HG03354 (cell line): ENCODE measurements around the gene BCAP31.
"Not testable (repeated sequence)": the region's sequence is repeated elsewhere in the genome, so short reads cannot be mapped to it uniquely, and the experiment has no call there.

Source experiments
- ATAC-seq: cut with Tn5 transposase; IDR thresholded peaks from one replicate; pipeline ENCODE4 v1.9.1; 2021; ENCODE audit warnings: mild to moderate bottlenecking; ENCODE audit not compliant: unreplicated experiment, poor library complexity, severe bottlenecking

BCAP31 gene

GRCh38 chrX:153686711-153687110 lies 37.5 kb downstream of the BCAP31 start:
- no peak for ATAC-seq

DNA sequence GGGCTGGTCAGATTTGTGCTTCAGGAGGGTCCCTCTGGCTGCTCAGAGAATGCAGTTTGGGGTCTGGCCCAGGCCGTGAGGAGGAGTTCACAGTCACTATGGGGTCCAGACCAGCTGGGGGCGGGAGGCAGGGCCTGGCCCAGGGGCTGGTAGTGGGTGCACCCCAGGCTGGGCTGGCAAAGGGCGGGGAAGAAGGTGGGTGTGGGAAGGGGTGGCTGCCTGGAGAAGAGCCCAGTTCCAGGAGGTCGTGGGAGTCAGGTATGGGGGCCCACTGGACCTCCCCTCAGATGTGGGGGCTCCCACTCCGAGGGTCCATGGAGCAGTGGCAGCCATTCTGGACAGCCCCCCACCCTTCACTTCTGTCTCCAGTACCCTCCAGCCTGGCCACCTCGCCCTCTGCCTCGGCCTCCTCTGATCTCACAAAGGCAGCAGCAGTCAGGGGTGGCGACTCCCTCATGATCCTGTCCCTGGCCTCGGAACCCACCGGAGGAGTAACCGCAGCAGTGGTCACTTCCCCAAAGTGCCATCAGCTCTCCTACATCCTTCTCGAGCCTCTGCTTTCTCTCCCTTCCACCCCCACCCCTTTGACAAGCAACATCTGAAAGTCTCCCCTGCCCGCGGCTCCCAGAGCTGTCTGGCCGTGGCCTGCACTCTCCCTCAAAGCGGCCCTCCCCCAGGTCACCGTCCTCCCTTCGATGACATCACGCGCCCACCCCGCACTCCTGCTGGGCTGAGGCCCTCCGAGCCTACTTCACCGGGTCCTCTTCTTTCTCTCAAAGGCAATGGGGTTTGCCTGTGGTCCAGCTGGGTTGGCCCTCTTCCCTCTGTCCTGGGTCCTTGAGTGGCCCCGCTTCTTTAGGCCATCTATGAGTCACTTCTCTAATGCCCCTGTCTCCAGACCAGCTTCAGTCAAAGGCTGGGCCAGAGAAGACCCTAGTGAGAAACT lies 38.2 kb downstream of the BCAP31 start:
- ATAC-seq = no peak

DNA sequence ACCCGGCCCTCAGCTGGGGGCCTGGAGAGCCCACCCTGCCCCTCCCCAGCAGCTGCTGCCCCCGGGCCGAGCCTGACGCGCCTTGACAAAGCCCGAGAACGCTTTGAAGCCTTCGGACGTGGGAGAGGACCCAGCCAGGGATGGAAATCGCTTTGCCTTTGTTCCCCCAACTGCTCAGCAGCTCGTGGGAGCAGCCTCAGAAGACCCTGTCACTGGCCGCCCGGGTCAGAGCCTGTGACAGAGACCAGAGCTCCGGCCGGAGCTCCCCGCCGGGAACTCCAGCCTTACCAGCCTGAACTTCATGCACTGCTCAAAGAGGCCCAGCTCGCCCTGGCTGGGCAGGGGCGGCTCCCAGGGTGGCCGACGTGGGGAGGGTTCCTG lies 39.0 kb downstream of the BCAP31 start:
- ATAC-seq = no peak

DNA sequence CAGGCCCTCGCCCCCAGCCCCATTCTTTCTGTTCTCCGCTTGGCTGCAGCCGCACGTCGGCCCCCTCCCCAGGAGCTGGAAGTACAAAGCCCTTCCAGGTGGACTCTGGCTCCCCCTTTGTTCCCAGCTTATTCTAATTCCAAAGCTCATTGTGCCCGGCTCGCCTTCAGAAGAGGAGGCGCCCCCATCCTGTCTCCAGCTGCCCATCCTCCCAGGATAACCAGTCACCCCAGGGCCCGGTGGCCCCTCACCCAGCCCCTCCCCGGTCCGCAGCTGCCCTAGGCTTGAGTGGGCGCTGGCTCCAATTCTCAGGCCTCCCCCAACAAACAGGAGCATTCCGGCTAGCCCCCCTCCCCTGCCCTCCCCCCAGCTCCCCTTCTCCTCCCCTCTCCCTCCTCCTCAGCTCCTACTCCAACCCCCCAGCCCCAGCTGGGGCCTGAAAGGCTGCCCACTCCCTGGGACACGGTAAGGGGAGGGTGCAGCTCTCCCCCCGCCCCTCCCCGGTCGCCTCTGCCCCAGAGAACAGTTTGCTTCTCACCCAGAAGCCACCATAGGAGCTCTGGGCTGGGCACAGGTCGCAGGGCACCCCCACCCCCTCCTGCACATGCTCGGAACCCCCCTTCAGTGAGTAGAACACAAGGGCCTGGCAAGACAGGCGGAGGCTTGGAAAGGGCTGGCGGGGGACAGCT lies 39.6 kb downstream of the BCAP31 start:
- no peak for ATAC-seq

- ATAC-seq = not testable (repeated sequence)
Measured at GRCh38 chrX:153683486-153683885, 40.7 kb downstream of the BCAP31 start.

- ATAC-seq = no peak
Measured at GRCh38 chrX:153681175-153681574, 43.0 kb downstream of the BCAP31 start.

GRCh38 chrX:153674219-153674851 lies 49.9 kb downstream of the BCAP31 start:
- no peak for ATAC-seq

DNA sequence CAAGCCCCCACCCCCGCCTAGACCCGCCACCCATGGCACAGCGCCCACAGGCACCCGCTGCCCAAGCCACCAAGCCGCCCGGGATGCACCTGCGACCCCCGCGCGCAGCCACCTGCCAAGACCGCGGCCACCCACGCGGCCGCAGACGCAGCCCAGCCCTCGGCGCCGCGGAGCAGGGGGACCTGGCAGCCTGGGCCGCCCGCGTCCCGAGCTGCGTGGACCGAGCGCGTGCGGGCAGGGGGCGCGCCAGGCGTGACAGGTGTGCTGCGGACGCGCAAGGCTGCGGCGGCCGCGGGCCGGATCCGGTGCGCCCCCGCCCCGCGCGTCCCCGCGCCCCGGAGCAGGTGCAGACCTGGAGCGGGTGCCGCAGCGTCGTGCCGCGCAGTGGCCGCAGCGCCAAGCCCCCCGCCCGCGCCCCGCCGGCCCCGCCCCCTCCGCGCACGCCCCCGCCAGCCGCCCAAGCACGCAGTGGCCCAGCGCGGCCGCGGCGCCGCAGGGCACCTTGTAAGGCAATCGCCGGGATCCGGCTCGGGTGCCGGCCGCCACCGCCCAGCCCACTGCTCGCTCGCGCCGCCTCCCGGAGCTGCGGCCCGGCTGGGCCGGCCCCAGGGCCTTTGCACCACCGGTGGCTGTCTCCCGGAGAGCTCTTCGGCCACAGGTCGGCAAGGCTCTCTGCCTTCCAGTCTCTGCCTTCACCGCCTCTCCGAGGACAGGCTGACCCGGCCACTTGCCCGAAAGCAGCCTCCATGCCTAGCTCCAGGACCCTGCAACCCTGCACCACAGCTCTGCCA lies 50.6 kb downstream of the BCAP31 start, which contains the start of gene PNCK:
TSS of gene PNCK (minus strand) at position 386 of the 791 bp plus-strand sequence. CDS start 737 bp downstream, outside the sequence.
- no peak for ATAC-seq

GRCh38 chrX:153672531-153673427 lies 51.4 kb downstream of the BCAP31 start:
- ATAC-seq = no peak

DNA sequence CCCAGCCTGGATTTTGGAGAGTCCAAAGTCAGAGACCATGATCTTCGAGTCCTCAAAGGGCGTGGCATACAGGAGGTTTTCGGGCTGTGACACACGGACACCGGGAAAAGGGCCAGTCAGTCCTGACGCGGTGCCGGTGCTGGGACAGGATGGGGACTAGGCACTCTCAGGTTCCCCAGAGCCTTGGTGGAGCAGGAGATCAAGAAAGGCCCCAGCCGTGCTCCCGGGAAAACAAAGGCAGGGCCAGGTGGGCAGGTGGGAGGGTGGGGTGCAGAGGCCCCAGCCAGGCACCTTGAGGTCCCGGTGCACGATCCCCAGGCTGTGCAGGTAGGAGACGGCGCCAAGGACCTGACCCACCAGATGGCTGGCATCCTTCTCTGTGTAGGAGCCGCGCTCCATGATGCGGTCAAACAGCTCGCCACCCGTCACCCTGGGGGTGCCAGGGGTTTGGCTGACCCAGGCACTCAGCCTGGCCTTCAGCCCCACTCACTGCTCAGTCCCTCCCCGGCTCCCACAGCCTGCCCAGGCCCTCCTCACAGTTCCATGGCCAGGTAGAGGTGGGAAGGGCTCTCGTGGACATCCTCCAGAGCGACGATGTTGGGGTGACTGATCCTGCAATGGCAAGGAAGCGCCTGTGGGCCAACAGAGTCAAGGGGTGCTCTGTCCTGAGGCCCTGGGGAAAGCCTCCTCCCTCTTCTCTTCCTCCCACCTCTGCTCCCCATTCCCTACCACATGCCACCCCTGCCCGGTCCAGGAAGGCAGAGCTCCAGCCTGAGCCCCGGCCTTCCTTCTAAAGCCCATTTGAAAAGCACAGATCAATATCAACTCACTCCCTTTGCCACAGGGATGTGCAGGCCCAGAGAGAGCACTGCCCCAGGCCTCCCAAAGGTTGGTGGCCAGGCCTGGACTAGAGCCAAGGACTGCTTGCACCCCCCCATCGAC lies 52.3 kb downstream of the BCAP31 start:
- ATAC-seq = no peak

DNA sequence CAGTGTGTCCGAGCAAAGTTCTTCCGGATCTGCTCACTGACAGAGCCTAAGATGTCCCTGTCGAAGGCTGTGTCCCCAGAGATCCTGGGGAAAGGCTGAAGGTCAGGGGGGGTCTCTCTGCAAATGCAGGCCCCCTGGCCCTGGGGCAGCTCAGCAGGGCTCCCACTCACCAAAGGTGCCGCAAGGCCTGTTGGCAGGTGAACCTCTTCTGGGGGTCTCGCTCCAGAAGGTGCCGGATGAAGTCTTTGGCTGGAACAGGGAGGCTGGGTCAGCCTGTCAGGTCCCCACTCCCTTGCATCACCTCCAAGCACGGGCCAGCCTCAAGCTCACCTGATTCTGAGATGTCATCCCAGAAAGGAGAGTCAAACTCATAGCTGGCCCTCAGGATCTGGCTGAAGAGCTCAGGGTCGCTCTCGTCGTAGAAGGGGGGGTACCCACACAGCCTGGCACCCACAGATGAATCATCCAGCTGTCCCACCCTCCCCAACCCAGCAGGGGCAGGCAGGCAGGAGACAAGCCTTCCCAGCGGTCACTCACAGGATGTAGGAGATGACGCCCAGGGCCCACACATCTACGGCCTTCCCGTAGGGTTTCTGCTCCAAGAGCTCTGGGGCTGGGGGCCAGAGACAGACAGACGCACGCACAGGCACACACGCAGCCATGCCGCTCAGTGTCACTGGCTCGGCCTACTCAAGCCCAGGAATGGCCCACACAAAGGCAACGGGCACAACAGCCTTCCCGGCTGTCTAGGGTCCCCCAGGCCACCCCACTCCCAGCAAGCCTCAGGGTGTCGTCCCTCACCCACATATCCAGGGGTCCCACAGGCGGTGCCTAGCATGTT lies 53.2 kb downstream of the BCAP31 start:
- no peak for ATAC-seq

GRCh38 chrX:153669901-153670731 lies 54.1 kb downstream of the BCAP31 start:
- no peak for ATAC-seq

DNA sequence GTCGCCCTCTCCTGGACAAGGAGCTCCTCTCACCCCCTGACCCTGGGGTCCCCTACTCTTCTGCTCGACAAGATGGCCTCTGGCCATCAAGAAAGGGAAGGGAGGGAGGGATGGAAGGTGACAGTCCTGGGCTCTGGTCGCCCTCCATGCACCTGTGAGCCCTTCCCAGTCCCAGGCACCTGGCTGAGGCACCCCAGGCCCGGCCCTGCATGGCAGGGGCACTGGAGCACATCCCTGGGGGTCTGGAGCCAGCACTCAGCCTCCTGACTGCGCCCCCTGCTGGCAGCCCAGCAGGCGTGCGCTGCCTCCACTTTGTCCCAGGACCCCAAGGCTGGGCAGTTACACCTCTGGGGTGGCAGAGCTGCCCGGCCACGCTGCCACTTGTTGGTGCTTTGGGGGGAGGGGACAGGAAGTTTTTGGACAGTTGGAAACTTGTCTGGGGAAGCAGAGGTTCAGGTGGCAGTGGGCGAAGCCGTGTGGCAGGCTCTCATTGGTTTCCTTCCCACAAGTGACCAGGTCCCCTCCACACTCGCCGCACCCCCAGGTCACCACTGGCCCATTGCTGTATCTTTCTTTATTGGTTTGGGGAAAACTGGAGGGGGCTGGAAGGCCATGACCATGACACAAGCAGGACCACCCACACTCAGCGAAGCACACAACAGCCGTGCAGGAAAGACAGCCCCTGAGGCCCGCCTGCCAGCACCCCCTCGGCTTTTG lies 54.9 kb downstream of the BCAP31 start:
- no peak for ATAC-seq

- no peak for ATAC-seq
Measured at GRCh38 chrX:153668423-153669173, 55.6 kb downstream of the BCAP31 start.

DNA sequence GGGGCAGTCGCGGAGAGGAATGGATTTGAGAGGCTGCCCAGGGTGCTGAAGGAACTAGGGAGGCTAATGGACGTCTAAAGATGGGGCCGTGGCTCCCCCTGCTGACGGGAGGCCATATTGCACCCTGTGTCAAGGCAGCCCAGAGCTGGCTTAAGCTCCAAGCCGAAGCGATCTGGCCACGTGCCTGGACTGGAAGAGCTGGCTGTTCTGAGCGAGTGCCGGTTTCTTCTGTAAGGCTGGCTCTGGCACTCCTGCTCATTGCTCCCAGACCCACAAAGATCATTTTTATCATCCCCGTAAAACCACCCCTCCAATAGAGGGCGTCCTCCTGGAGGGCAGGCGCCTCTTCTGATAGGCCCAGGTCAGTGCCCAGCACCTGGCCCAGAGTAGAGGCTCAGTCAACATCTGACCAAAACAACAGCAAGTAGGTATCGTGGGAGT lies 56.2 kb downstream of the BCAP31 start:
- ATAC-seq = no peak
